Measurements from ENCODE around the gene FUT4. TPM values are rescaled to one million over a fixed set of nuclear protein-coding genes. Genes with fewer than 3 reads are reported as not detected.

The FUT4 gene
- total RNA-seq, 1 experiment from 2014 or later: 7.5 TPM

GRCh38 chr11:94593030-94593429 lies 49.3 kb downstream of the FUT4 start:
- H3K4me3 ChIP-seq (ENCODE audit: insufficient read depth, low read depth, low read length): no peak overlapping the region
- no peaks in the 10 kb centered on the region for H3K27me3 ChIP-seq (ENCODE audit: control insufficient read depth, insufficient read depth, low read length)
- no peak for DNase-seq
- no peaks in the 10 kb centered on the region for H3K36me3 ChIP-seq (replicated peaks; ENCODE audit: control insufficient read depth, insufficient read depth, low read length)

DNA sequence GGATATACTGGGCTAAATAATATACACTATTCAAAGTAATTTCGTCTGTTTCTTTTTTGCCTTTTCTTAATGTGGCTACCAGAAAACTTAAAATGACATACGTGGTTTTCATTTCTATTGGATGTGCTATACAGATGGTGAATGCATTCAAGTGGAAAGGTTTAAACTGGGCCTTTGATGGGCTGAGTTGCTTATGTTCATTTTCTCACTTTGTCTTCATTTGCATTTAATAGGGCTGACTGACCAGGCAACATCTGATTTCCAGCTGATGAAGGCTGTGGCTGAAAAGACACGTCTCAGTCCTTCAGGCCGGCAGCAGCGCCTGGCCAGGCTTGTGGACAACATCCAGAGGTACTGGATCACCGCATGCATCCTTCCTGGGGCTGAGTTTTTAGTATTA lies 51.4 kb downstream of the FUT4 start:
- no peak for DNase-seq
- Histone ChIP-seq H3K27me3 (ENCODE audit: control insufficient read depth, insufficient read depth, low read length) (no peaks in the 10 kb centered on the region), H3K36me3 (replicated peaks; ENCODE audit: control insufficient read depth, insufficient read depth, low read length) (no peaks in the 10 kb centered on the region), H3K4me3 (ENCODE audit: insufficient read depth, low read depth, low read length) (no peak overlapping the region)

DNA sequence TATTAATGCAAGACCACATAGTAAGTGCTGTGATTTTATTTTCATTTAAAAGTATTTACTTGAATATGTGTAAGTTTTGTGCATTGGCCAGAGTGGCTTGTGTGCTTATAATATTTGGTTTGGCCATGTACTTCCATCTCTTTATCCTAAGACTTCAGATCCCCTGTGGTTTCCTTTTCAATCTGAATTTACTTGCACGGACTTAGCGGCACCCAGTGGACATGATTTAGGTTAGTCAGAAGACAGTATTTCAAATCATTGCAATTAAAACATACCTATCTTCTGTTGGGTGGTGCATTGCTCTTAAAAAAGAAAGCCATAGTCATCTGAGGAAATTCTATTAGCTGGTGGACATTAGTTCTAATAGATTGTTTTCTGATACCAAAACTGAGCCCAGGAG lies 54.2 kb downstream of the FUT4 start:
- H3K36me3 ChIP-seq (replicated peaks; ENCODE audit: control insufficient read depth, insufficient read depth, low read length): no peaks in the 10 kb centered on the region
- H3K27me3 ChIP-seq (ENCODE audit: control insufficient read depth, insufficient read depth, low read length): no peaks in the 10 kb centered on the region
- H3K4me3 ChIP-seq (ENCODE audit: insufficient read depth, low read depth, low read length): no peak overlapping the region
- no peak for DNase-seq

Other genes starting within 250 kb of the FUT4 start
- not detected in 2 replicates for gene IZUMO1R, start 239.3 kb upstream of the FUT4 start, total RNA-seq (2014; rRNA removed; shearing (Covaris generic))
- 0.26 and 0.38 TPM in 2 replicates for gene GPR83, start 142.5 kb upstream of the FUT4 start, total RNA-seq (2014; rRNA removed; shearing (Covaris generic))
- gene MRE11, start 50.1 kb upstream of the FUT4 start, total RNA-seq (2014; rRNA removed; shearing (Covaris generic)): 14.8 and 18.5 TPM in 2 replicates
- 10.0 and 18.2 TPM in 2 replicates for gene ANKRD49, start 49.9 kb upstream of the FUT4 start, total RNA-seq (2014; rRNA removed; shearing (Covaris generic))
- gene C11orf97, start 31.5 kb upstream of the FUT4 start, total RNA-seq (2014; rRNA removed; shearing (Covaris generic)): not detected in 2 replicates
- gene PIWIL4, start 23.4 kb downstream of the FUT4 start, total RNA-seq (2014; rRNA removed; shearing (Covaris generic)): 1.1 and 1.2 TPM in 2 replicates
- gene AMOTL1, start 224.4 kb downstream of the FUT4 start, total RNA-seq (2014; rRNA removed; shearing (Covaris generic)): 18.0 and 20.7 TPM in 2 replicates

Measured in H7 (cell line).